PC-3 (cell line): Measurements from ENCODE around the gene BPHL. TPM values are rescaled to one million over a fixed set of nuclear protein-coding genes. Genes with fewer than 3 reads are reported as not detected.

ENCODE experiments used
- ATAC-seq: fragments of 200-7000 bp; cut with Tn5 transposase; 2 replicates; pipeline ENCODE4 v1.9.1; 2020; ENCODE audit warnings: mild to moderate bottlenecking, moderate library complexity
- BruUV-seq: library from RNA; stranded (reverse); fragments of 400-500 nt; replicated peaks from 2 replicates; lab custom pipeline; 2021; lab: Mats Ljungman, UMichigan
- CTCF ChIA-PET: fragments of 300-600 bp; sonication (Branson Sonifier 250); formaldehyde crosslinking; loops from one replicate; lab custom pipeline; 2022; ENCODE audit warnings: antibody characterized with exemption; lab: Charles Lee
- POLR2A ChIA-PET: fragments of 300-600 bp; sonication (Branson Sonifier 250); formaldehyde crosslinking; loops from one replicate; lab custom pipeline; 2022; ENCODE audit warnings: antibody characterized with exemption; ENCODE audit not compliant: unreplicated experiment; lab: Charles Lee
- DNase-seq: peaks from one replicate; pipeline ENCODE4 v3.0.0-alpha.2; 2015
- H2AFZ ChIP-seq: fragments of 300-600 bp; sonication (generic); 2 replicates; pipeline ENCODE4 v1.6.0; 2016; ENCODE audit warnings: antibody characterized with exemption, low read length
- H3F3A ChIP-seq: fragments of 300-600 bp; sonication (generic); one replicate; pipeline ENCODE4 v1.6.0; 2017; ENCODE audit warnings: antibody characterized with exemption, low read length, control low read depth, mild to moderate bottlenecking; ENCODE audit not compliant: unreplicated experiment
- H3K27ac ChIP-seq: fragments of 300-600 bp; sonication (generic); 2 replicates; pipeline ENCODE4 v1.5.1; 2016; ENCODE audit warnings: mild to moderate bottlenecking, low read length
- H3K27me3 ChIP-seq: fragments of 300-600 bp; sonication (generic); 2 replicates; pipeline ENCODE4 v1.6.1; 2016; ENCODE audit warnings: low read length, mixed read lengths
- H3K36me3 ChIP-seq: fragments of 300-600 bp; sonication (generic); 2 replicates; pipeline ENCODE4 v1.6.1; 2016; ENCODE audit warnings: low read depth, mixed run types, low read length, mixed read lengths
- H3K4me1 ChIP-seq: fragments of 300-600 bp; sonication (generic); 2 replicates; pipeline ENCODE4 v1.5.1; 2016; ENCODE audit warnings: low read length; ENCODE audit not compliant: insufficient read depth
- H3K4me2 ChIP-seq: fragments of 300-600 bp; sonication (generic); 2 replicates; pipeline ENCODE4 v1.6.0; 2016; ENCODE audit warnings: low read length
- H3K4me3 ChIP-seq: fragments of 300-600 bp; sonication (generic); 2 replicates; pipeline ENCODE4 v1.5.1; 2016; ENCODE audit warnings: mild to moderate bottlenecking, low read length, mixed read lengths
- H3K79me2 ChIP-seq: fragments of 300-600 bp; sonication (generic); 2 replicates; pipeline ENCODE4 v1.6.1; 2017; ENCODE audit warnings: low read length, mixed read lengths
- H3K9ac ChIP-seq: fragments of 300-600 bp; sonication (generic); 2 replicates; pipeline ENCODE4 v1.6.0; 2016; ENCODE audit warnings: mild to moderate bottlenecking, low read length
- H3K9me2 ChIP-seq: fragments of 300-600 bp; sonication (generic); replicated peaks from 2 replicates; pipeline ENCODE4 v1.6.1; 2016; ENCODE audit warnings: mixed run types, low read length, mixed read lengths
- H3K9me3 ChIP-seq: fragments of 300-600 bp; sonication (generic); 2 replicates; pipeline ENCODE4 v1.6.1; 2016; ENCODE audit warnings: low read length, mixed read lengths
- H4K20me1 ChIP-seq: fragments of 300-600 bp; sonication (generic); 2 replicates; pipeline ENCODE4 v1.6.1; 2016; ENCODE audit warnings: low read length, mixed read lengths
- CTCF ChIP-seq: fragments of 300-600 bp; sonication (generic); conservative IDR thresholded peaks from 2 replicates; pipeline ENCODE4 v1.5.1; 2017; ENCODE audit warnings: antibody characterized with exemption, low read depth, mild to moderate bottlenecking, low read length
- EZH2 ChIP-seq: fragments of 300-600 bp; sonication (generic); IDR thresholded peaks from one replicate; pipeline ENCODE4 v1.6.1; 2017; ENCODE audit warnings: antibody characterized with exemption, mild to moderate bottlenecking, low read length; ENCODE audit not compliant: unreplicated experiment
- EZH2phosphoT487 ChIP-seq: fragments of 300-600 bp; sonication (generic); IDR thresholded peaks from 2 replicates; pipeline ENCODE4 v1.6.1; 2018; ENCODE audit warnings: mild to moderate bottlenecking, antibody characterized with exemption, low read length, borderline replicate concordance
- intact Hi-C: fragments of 100-400 bp; cut with micrococcal nuclease; formaldehyde crosslinking; loops from 2 replicates; pipeline ENCODE4 v1.9.0; 2023
- total RNA-seq: library from RNA; depleted of rRNA; stranded (reverse); fragments of >200 nt; gene quantifications from 2 replicates; pipeline ENCODE4 v1.2.3, GENCODE V29; 2014; rRNA removed

The BPHL gene
- total RNA-seq, 1 experiment from 2014 or later: 15.8 TPM

- H3F3A ChIP-seq: no peaks in the 10 kb centered on the region
- BruUV-seq: no TSS peak
Measured at GRCh38 chr6:3199382-3199781, 80.9 kb downstream of the BPHL start.

GRCh38 chr6:3200682-3201081, 82.2 kb downstream of the BPHL start:
- H3K79me2 ChIP-seq: no peaks in the 10 kb centered on the region
- H3K27me3 ChIP-seq: no peaks in the 10 kb centered on the region
- peaks cover 2% of the 10 kb centered on the region; the same call in 1 of the 2 replicates for H3K4me1 ChIP-seq
- no peak for ATAC-seq
- H3F3A ChIP-seq: no peaks in the 10 kb centered on the region
- POLR2A ChIA-PET: interaction anchor here (0.6 kb wide), 1 partner anchor 39 kb away, joined by 3 read pairs; no protein-coding TSS in a partner anchor
- H2AFZ ChIP-seq: no peak overlapping the region
- no TSS peak for BruUV-seq
- H3K9me3 ChIP-seq: no peaks in the 10 kb centered on the region
- CTCF ChIA-PET: no interaction called here
- TF ChIP-seq EZH2 (no peak), EZH2phosphoT487 (no peak), CTCF (no peak)
- DNase-seq: no peak
- no peak overlapping the region for H3K4me3 ChIP-seq
- no peaks in the 10 kb centered on the region for H4K20me1 ChIP-seq
- no peak overlapping the region for H3K27ac ChIP-seq
- H3K9me2 ChIP-seq: no peaks in the 10 kb centered on the region
- no peaks in the 10 kb centered on the region for H3K36me3 ChIP-seq
- no peak overlapping the region for H3K9ac ChIP-seq
- intact Hi-C loops: no loop called here
- H3K4me2 ChIP-seq: no peak overlapping the region

More at GRCh38 chr6:3199382-3199781, 80.9 kb downstream of the BPHL start:
- Histone ChIP-seq H3K4me2 (no peak overlapping the region), H3K9ac (no peak overlapping the region), H3K9me3 (no peaks in the 10 kb centered on the region), H3K9me2 (no peaks in the 10 kb centered on the region), H3K36me3 (no peaks in the 10 kb centered on the region), H3K4me1 (no peaks in the 10 kb centered on the region), H3K27me3 (no peaks in the 10 kb centered on the region), H2AFZ (no peak overlapping the region), H3K27ac (no peak overlapping the region), H3K79me2 (no peaks in the 10 kb centered on the region), H4K20me1 (no peaks in the 10 kb centered on the region), H3K4me3 (no peak overlapping the region)
- no peak for ATAC-seq
- no peak for DNase-seq
- no peak for TF ChIP-seq CTCF
- no peak for TF ChIP-seq EZH2
- no peak for TF ChIP-seq EZH2phosphoT487
- ChIA-PET POLR2A (no interaction called here), CTCF (no interaction called here)
- intact Hi-C loops: no loop called here

- Histone ChIP-seq H3K27ac (no peak overlapping the region), H3F3A (no peaks in the 10 kb centered on the region), H3K9ac (no peak overlapping the region), H2AFZ (no peak overlapping the region), H3K79me2 (no peaks in the 10 kb centered on the region), H3K9me3 (no peaks in the 10 kb centered on the region), H3K36me3 (no peaks in the 10 kb centered on the region), H3K4me3 (no peak overlapping the region), H3K4me1 (peaks cover 7% of the 10 kb centered on the region), H4K20me1 (no peaks in the 10 kb centered on the region), H3K9me2 (no peaks in the 10 kb centered on the region), H3K4me2 (no peak overlapping the region), H3K27me3 (no peaks in the 10 kb centered on the region)
- no peak for TF ChIP-seq EZH2phosphoT487
- no peak for TF ChIP-seq CTCF
- TF ChIP-seq EZH2: no peak
- DNase-seq (no peak), ATAC-seq (no peak)
- POLR2A ChIA-PET: no interaction called here
- CTCF ChIA-PET: no interaction called here
- BruUV-seq: no TSS peak
- intact Hi-C loops: no loop called here
Measured at GRCh38 chr6:3201388-3201787, 82.9 kb downstream of the BPHL start.

Other genes with a start within 250 kb of the BPHL start
- gene SERPINB9, start 215.4 kb upstream of the BPHL start, total RNA-seq: 0.26 and 0.92 TPM in 2 replicates
- gene SERPINB6, start 147.1 kb upstream of the BPHL start, total RNA-seq: 119 and 140 TPM in 2 replicates
- 21.5 and 26.8 TPM in 2 replicates for gene NQO2, start 118.8 kb upstream of the BPHL start, total RNA-seq
- 14.5 and 17.7 TPM in 2 replicates for gene RIPK1, start 50.2 kb upstream of the BPHL start, total RNA-seq
- gene TUBB2A, start 38.8 kb downstream of the BPHL start, total RNA-seq: 66.8 and 70.2 TPM in 2 replicates
- 5.1 and 6.5 TPM in 2 replicates for gene TUBB2B, start 108.9 kb downstream of the BPHL start, total RNA-seq
- 51.9 and 63.3 TPM in 2 replicates for gene PSMG4, start 140.2 kb downstream of the BPHL start, total RNA-seq